ENCODE measurements around the gene CAMTA1. TPM values are rescaled to one million over a fixed set of nuclear protein-coding genes. Genes with fewer than 3 reads are reported as not detected.
A peak's percentile ranks its signal among the peaks of the same experiment; 100 is the strongest.

CAMTA1 gene
- total RNA-seq, 1 donor from 2014 or later: 62.9 TPM

DNA sequence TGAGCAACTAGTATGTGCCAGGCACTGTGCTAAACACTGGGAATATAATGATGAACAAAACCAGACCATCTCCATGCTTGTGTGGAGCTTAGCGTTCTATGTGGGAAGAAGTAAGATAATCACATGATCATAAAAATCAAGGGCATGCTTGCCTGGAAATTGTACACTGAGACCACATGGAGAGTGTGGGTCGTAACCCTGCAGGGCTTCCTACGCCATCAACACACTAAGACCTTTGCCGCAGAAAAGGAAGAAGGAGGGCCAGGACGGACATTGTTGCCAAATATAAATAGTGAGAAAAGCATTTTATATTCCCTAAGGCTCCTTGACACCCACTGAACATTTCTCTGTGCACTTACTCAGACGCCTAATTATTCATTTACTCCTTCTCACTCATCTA is 597.7 kb downstream of the CAMTA1 start:
- no peak overlapping the region for H3K4me3 ChIP-seq
- intact Hi-C loops (cut with DNase I): no loop called here
- H3K4me1 ChIP-seq: peaks cover 16% of the 10 kb centered on the region
- TF ChIP-seq, protein P1, sequence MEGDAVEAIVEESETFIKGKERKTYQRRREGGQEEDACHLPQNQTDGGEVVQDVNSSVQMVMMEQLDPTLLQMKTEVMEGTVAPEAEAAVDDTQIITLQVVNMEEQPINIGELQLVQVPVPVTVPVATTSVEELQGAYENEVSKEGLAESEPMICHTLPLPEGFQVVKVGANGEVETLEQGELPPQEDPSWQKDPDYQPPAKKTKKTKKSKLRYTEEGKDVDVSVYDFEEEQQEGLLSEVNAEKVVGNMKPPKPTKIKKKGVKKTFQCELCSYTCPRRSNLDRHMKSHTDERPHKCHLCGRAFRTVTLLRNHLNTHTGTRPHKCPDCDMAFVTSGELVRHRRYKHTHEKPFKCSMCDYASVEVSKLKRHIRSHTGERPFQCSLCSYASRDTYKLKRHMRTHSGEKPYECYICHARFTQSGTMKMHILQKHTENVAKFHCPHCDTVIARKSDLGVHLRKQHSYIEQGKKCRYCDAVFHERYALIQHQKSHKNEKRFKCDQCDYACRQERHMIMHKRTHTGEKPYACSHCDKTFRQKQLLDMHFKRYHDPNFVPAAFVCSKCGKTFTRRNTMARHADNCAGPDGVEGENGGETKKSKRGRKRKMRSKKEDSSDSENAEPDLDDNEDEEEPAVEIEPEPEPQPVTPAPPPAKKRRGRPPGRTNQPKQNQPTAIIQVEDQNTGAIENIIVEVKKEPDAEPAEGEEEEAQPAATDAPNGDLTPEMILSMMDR (IDR thresholded peaks at IDR 0.05): no peak
- no peak for TF ChIP-seq POLR2AphosphoS5 (IDR thresholded peaks at IDR 0.05; ENCODE audit: insufficient read depth in 1 of 2, low read depth in 1 of 2)
- no peak for TF ChIP-seq POLR2A (IDR thresholded peaks at IDR 0.05)
- H3K27me3 ChIP-seq: no peaks in the 10 kb centered on the region
- no peak overlapping the region for H3K27ac ChIP-seq
- no peaks in the 10 kb centered on the region for H3K36me3 ChIP-seq
- peak in 1 of 2 donors; percentile 42 for DNase-seq (ENCODE audit: extremely low spot score in 2 of 2)
- H3K9me3 ChIP-seq: no peaks in the 10 kb centered on the region

DNA sequence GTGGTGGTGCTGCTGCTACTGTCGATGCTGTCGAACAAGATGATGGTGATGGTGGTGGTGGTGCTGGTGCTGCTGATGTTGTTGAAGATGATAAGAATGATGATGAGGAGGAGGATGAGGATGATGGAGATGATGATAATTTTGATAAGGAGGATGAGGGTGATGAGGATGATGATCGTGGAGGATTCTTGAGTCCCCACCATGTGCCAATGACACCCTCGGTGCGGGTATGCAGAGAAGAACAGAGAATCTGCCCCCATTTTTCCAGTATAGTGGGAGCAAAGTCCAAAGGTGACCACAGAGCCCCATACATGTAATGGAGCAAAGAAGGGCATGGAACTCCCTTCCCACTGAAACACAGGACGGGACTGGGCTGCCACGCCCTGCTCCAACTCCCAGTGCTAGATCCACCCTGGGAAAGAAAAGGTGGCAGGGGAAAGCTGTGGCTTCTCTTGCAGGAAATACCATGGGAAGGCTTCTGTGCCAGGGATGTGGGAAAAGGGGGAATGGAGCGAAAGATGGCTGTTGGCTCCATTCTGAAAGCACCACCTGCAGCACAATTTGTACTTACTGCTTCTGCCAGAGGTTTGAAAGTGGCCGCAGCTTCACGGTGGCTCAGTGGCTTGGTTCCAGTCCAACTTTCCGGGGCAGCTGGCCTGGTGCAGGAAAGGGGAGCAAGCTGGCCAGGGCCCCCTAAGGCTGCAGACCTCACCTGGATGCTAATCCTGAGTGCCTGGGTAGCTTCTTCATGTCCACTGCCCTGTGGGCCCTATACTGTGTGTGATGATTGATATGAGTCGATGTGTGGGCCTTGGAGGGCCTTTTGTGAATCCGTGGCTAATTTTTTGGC is 598.6 kb downstream of the CAMTA1 start:
- peaks cover 23% of the 10 kb centered on the region for H3K4me1 ChIP-seq
- H3K9me3 ChIP-seq: no peaks in the 10 kb centered on the region
- H3K36me3 ChIP-seq: no peaks in the 10 kb centered on the region
- TF ChIP-seq POLR2A (IDR thresholded peaks at IDR 0.05): no peak
- TF ChIP-seq, protein P1 (IDR thresholded peaks at IDR 0.05): no peak
- intact Hi-C loops (cut with DNase I): no loop called here
- no peak overlapping the region for H3K27ac ChIP-seq
- no peak overlapping the region for H3K4me3 ChIP-seq
- H3K27me3 ChIP-seq: no peaks in the 10 kb centered on the region
- peak; percentile 62 to 94 for DNase-seq (ENCODE audit: extremely low spot score in 2 of 2)

DNA sequence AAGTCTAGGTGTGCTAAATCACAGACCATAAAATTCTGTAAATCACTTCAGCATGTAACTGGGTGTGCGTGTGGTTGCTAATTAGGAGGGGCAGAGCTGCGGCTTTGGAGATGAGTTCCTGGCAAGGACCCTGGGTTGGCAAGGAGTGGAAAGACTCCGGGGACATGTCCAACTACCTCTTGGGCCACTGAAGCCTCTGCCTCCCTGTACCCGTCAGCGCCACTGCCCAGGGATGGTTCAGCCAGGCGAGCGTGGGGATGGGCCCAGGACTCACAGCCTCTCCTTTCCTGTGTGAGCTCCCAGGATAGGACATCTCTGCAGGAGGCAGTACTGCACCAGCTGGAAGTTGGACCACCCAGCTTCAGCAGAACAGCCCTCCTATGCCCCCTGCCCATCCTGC is 599.4 kb downstream of the CAMTA1 start:
- Histone ChIP-seq H3K4me1 (peaks cover 24% of the 10 kb centered on the region), H3K36me3 (no peaks in the 10 kb centered on the region), H3K27ac (no peak overlapping the region), H3K9me3 (no peaks in the 10 kb centered on the region), H3K4me3 (no peak overlapping the region), H3K27me3 (no peaks in the 10 kb centered on the region)
- DNase-seq (ENCODE audit: extremely low spot score in 2 of 2): peak; percentile 67 to 69
- no peak for TF ChIP-seq POLR2AphosphoS5 (IDR thresholded peaks at IDR 0.05; ENCODE audit: insufficient read depth in 1 of 2, low read depth in 1 of 2)
- TF ChIP-seq POLR2A (IDR thresholded peaks at IDR 0.05): no peak
- TF ChIP-seq, protein P1 (IDR thresholded peaks at IDR 0.05): no peak
- intact Hi-C loops (cut with DNase I): no loop called here

DNA sequence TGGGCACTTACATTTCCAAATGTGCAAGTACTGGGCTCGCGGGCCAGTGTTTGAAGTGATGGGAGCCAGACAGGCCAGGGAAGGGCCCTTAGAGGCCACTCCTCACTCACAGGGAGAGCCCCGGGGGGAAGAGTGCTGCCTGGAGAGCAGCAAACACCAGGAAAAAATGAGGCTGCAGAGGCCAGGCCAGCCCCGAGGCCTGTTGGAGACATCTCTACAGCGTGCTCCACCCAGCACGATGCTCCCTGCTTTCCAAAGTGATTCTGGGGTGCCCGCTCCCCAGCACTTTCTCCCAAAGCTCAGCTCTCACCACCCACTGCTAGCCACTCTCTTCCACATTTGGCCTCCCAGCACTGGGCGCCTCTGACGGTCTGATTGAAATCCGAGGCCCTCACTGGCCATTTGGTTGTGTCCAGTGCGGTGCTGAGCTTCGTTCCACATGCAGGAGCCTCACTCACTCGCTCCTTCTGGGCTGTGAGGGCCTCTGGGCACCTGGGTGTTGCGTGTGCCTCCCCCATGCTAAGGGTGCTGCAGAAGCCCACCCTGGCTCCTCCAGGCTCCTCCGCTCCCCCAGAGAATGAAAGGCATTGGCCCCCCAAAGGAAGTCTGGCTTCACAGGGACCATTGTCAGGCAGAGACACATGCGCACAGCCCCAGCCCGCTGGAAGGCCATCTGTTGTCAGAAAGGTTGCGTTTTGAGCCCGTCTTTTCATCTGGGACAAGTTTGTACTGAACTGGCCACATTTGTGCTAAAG is 600.4 kb downstream of the CAMTA1 start:
- H3K9me3 ChIP-seq: no peaks in the 10 kb centered on the region

More for the DNA sequence above, 600.4 kb downstream of the CAMTA1 start:
- Histone ChIP-seq H3K36me3 (no peaks in the 10 kb centered on the region), H3K27me3 (no peaks in the 10 kb centered on the region), H3K27ac (no peak overlapping the region), H3K4me1 (peaks cover 24% of the 10 kb centered on the region), H3K4me3 (no peak overlapping the region)
- TF ChIP-seq POLR2A (IDR thresholded peaks at IDR 0.05): no peak
- no peak for TF ChIP-seq POLR2AphosphoS5 (IDR thresholded peaks at IDR 0.05; ENCODE audit: insufficient read depth in 1 of 2, low read depth in 1 of 2)
- TF ChIP-seq, protein P1 (IDR thresholded peaks at IDR 0.05): no peak
- peak; percentile 60 to 85 for DNase-seq (ENCODE audit: extremely low spot score in 2 of 2)
- intact Hi-C loops (cut with DNase I): no loop called here
